KMS-11 (cell line): ENCODE measurements around the gene RSBN1.

ENCODE experiments used
- H2AFZ ChIP-seq: fragments of 200-600 bp; sonication (generic); 2 replicates; pipeline ENCODE4 v1.6.1; 2016; ENCODE audit warnings: antibody characterized with exemption, mixed run types, low read depth
- H3K27ac ChIP-seq: fragments of 200-600 bp; sonication (generic); 2 replicates; pipeline ENCODE4 v1.6.1; 2016; ENCODE audit warnings: mild to moderate bottlenecking, mixed run types
- H3K27me3 ChIP-seq: fragments of 200-600 bp; sonication (generic); 2 replicates; pipeline ENCODE4 v1.6.1; 2017; ENCODE audit warnings: mild to moderate bottlenecking, low read depth, mixed run types, moderate library complexity; ENCODE audit not compliant: insufficient read depth
- H3K36me3 ChIP-seq: fragments of 200-600 bp; sonication (generic); 2 replicates; pipeline ENCODE4 v1.6.1; 2017; ENCODE audit warnings: mild to moderate bottlenecking, mixed run types; ENCODE audit not compliant: insufficient read depth
- H3K4me1 ChIP-seq: fragments of 200-600 bp; sonication (generic); 2 replicates; pipeline ENCODE4 v1.6.1; 2016; ENCODE audit warnings: mild to moderate bottlenecking, low read depth, mixed run types; ENCODE audit not compliant: poor library complexity, severe bottlenecking
- H3K4me2 ChIP-seq: fragments of 200-600 bp; sonication (generic); 2 replicates; pipeline ENCODE4 v1.7.0; 2016; ENCODE audit warnings: mild to moderate bottlenecking, mixed run types
- H3K4me3 ChIP-seq: fragments of 200-600 bp; sonication (generic); IDR thresholded peaks from 2 replicates; pipeline ENCODE4 v1.6.1; 2017; ENCODE audit warnings: low read depth, low read length, mixed read lengths; ENCODE audit not compliant: insufficient read depth
- H3K79me2 ChIP-seq: fragments of 200-600 bp; sonication (generic); 2 replicates; pipeline ENCODE4 v1.6.1; 2016; ENCODE audit warnings: low read depth, mixed run types; ENCODE audit not compliant: insufficient read depth
- H3K9ac ChIP-seq: fragments of 200-600 bp; sonication (generic); 2 replicates; pipeline ENCODE4 v1.6.1; 2016; ENCODE audit warnings: mild to moderate bottlenecking, mixed run types
- H4K20me1 ChIP-seq: fragments of 200-600 bp; sonication (generic); 2 replicates; pipeline ENCODE4 v1.6.1; 2016; ENCODE audit warnings: mild to moderate bottlenecking, mixed run types; ENCODE audit not compliant: insufficient read depth
- TF ChIP-seq, protein P1 (sequence below): fragments of 200-600 bp; sonication (generic); conservative IDR thresholded peaks from 2 replicates; pipeline ENCODE4 v1.6.1; 2017; ENCODE audit warnings: low read depth, mild to moderate bottlenecking, antibody characterized with exemption, low read length, moderate library complexity, mixed read lengths

RSBN1 gene

GRCh38 chr1:113751516-113751915 is 60.8 kb downstream of the RSBN1 start:
- Histone ChIP-seq H3K27me3 (no peaks in the 10 kb centered on the region), H3K79me2 (peaks cover 8% of the 10 kb centered on the region; the same call in 1 of the 2 replicates), H3K4me2 (no peak overlapping the region), H3K4me3 (no peak overlapping the region), H4K20me1 (no peaks in the 10 kb centered on the region), H2AFZ (no peak overlapping the region), H3K36me3 (no peaks in the 10 kb centered on the region), H3K27ac (no peak overlapping the region), H3K9ac (no peak overlapping the region), H3K4me1 (peaks cover 3% of the 10 kb centered on the region)
- TF ChIP-seq, protein P1, sequence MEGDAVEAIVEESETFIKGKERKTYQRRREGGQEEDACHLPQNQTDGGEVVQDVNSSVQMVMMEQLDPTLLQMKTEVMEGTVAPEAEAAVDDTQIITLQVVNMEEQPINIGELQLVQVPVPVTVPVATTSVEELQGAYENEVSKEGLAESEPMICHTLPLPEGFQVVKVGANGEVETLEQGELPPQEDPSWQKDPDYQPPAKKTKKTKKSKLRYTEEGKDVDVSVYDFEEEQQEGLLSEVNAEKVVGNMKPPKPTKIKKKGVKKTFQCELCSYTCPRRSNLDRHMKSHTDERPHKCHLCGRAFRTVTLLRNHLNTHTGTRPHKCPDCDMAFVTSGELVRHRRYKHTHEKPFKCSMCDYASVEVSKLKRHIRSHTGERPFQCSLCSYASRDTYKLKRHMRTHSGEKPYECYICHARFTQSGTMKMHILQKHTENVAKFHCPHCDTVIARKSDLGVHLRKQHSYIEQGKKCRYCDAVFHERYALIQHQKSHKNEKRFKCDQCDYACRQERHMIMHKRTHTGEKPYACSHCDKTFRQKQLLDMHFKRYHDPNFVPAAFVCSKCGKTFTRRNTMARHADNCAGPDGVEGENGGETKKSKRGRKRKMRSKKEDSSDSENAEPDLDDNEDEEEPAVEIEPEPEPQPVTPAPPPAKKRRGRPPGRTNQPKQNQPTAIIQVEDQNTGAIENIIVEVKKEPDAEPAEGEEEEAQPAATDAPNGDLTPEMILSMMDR: no peak

- H3K36me3 ChIP-seq: no peaks in the 10 kb centered on the region
- H3K4me2 ChIP-seq: no peak overlapping the region
- no peaks in the 10 kb centered on the region for H3K27me3 ChIP-seq
- H3K4me3 ChIP-seq: no peak overlapping the region
- no peak overlapping the region for H3K27ac ChIP-seq
- H3K9ac ChIP-seq: no peak overlapping the region
- H3K4me1 ChIP-seq: no peaks in the 10 kb centered on the region
- H3K79me2 ChIP-seq: peaks cover 8% of the 10 kb centered on the region; the same call in 1 of the 2 replicates
- no peaks in the 10 kb centered on the region for H4K20me1 ChIP-seq
- TF ChIP-seq, protein P1: no peak
- H2AFZ ChIP-seq: no peak overlapping the region
These were observed 61.2 kb downstream of the RSBN1 start for GRCh38 chr1:113751114-113751513.

DNA sequence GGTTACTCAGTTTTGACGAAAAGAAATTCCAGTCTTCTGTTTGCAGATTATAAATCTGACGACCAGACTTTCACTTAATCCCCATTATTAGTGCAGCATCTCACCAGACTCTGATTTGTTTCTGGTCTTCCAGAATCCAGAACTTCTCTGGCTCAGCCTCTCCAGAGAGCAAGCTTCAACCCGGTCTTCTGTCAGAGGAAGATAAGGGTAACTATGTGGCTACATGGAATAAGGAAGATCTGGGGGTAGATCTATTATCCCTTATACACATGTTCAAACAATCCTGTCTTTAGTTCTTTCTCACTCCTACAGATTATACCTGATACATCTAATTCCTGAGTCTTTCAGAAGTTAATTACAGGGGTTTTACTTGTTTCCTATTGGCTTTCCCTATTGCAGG is 62.9 kb downstream of the RSBN1 start:
- Histone ChIP-seq H3K27ac (no peak overlapping the region), H3K79me2 (0 out of 2 replicates have a peak, but pooled peaks cover 4% of the 10 kb centered on the region), H3K9ac (no peak overlapping the region), H3K4me3 (no peak overlapping the region), H3K4me1 (no peaks in the 10 kb centered on the region), H3K4me2 (no peak overlapping the region), H4K20me1 (no peaks in the 10 kb centered on the region), H2AFZ (no peak overlapping the region), H3K36me3 (no peaks in the 10 kb centered on the region), H3K27me3 (no peaks in the 10 kb centered on the region)
- TF ChIP-seq, protein P1: no peak

GRCh38 chr1:113747376-113747775 is 64.9 kb downstream of the RSBN1 start:
- Histone ChIP-seq H3K4me3 (no peak overlapping the region), H3K4me1 (peaks cover 6% of the 10 kb centered on the region), H3K27me3 (no peaks in the 10 kb centered on the region), H3K79me2 (0 out of 2 replicates have a peak, but pooled peaks cover 4% of the 10 kb centered on the region), H2AFZ (no peak overlapping the region), H3K9ac (no peak overlapping the region), H4K20me1 (no peaks in the 10 kb centered on the region), H3K36me3 (no peaks in the 10 kb centered on the region), H3K27ac (no peak overlapping the region), H3K4me2 (no peak overlapping the region)
- TF ChIP-seq, protein P1: no peak
